Ovary (tissue), 3 donors: ENCODE results near the gene PDXDC1.
"Not testable (repeated sequence)": the region's sequence is repeated elsewhere in the genome, so short reads cannot be mapped to it uniquely, and the experiment has no call there.

ENCODE experiments used
- CTCF ChIP-seq, 3 donors: fragments of 450-650 bp in 2 of 3; fragments of 200-600 bp in 1 of 3; IDR thresholded peaks; one replicate each; pipeline versions ENCODE4 v1.5.1 to v1.8.0; 2016 to 2022; ENCODE audit warnings: antibody characterized with exemption in 3 of 3, mild to moderate bottlenecking in 1 of 3
- EP300 ChIP-seq: sonication (generic); formaldehyde crosslinking; IDR thresholded peaks from one replicate; pipeline ENCODE4 v1.6.1; 2017; ENCODE audit warnings: antibody characterized with exemption
- donor health status: DM: no; HTN: no; CAD: no.

- not testable (repeated sequence) for TF ChIP-seq CTCF (IDR thresholded peaks at IDR 0.05); EP300
Observed at GRCh38 chr16:15142107-15142890, 167.5 kb downstream of the PDXDC1 start.
